OCI-LY7 (cell line): ENCODE measurements around the gene TMEM168.

ENCODE experiments used
- EZH2phosphoT487 ChIP-seq: fragments of 200-600 bp; sonication (generic); IDR thresholded peaks from 2 replicates; pipeline ENCODE4 v1.6.1; 2018; ENCODE audit warnings: low read depth, borderline replicate concordance, mild to moderate bottlenecking, mixed run types, antibody characterized with exemption, low read length, moderate library complexity, mixed read lengths
- TF ChIP-seq, protein P1 (sequence below): fragments of 200-600 bp; sonication (generic); conservative IDR thresholded peaks from 2 replicates; pipeline ENCODE4 v1.5.1; 2014; ENCODE audit warnings: mild to moderate bottlenecking, antibody characterized with exemption, low read length, moderate library complexity, mixed read lengths

DNA sequence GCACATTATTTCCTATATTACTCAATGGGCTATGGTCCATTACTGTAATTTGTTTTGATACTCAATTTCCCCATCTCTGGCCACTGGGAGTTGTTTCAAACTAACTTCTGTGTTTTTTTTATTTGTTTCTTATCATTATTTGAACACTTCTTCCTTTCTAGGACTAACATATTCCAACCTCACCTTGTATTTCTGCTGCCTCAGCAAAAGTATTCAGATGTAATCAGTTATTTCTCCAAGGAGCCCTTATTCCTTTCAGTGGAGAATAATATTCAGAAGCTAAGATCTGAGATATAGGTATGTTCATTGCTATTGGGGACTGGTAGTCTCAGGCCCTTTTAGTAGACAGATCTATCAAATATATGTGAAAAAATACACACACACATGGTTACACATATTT is 36.9 kb downstream of the TMEM168 start:
- no peak for TF ChIP-seq EZH2phosphoT487
- TF ChIP-seq, protein P1, sequence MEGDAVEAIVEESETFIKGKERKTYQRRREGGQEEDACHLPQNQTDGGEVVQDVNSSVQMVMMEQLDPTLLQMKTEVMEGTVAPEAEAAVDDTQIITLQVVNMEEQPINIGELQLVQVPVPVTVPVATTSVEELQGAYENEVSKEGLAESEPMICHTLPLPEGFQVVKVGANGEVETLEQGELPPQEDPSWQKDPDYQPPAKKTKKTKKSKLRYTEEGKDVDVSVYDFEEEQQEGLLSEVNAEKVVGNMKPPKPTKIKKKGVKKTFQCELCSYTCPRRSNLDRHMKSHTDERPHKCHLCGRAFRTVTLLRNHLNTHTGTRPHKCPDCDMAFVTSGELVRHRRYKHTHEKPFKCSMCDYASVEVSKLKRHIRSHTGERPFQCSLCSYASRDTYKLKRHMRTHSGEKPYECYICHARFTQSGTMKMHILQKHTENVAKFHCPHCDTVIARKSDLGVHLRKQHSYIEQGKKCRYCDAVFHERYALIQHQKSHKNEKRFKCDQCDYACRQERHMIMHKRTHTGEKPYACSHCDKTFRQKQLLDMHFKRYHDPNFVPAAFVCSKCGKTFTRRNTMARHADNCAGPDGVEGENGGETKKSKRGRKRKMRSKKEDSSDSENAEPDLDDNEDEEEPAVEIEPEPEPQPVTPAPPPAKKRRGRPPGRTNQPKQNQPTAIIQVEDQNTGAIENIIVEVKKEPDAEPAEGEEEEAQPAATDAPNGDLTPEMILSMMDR, result no peak
